GM04503 (cell line): ENCODE data around the gene PHF14.

Experiments
- DNase-seq: peaks from one replicate; pipeline ENCODE4 v3.0.0-alpha.2; 2012; ENCODE audit warnings: low read depth

The PHF14 gene

DNA sequence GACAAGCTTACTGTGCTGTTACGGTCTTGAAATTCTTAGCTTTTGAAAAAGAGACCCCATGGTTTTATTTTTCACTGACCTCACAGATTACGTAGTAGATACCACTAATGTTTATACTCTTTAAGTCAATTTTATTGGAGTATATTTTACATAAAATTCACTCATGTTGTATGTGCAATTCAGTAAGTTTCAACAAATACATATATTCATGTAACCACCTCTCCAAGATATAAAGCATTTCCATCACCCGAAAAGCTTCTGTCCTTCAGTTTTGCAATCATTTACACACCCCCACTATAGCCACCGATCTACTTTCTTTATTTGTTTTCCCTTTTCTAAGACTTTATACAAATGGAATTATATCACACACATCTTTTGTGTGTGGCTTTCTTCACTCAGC is 199.2 kb downstream of the PHF14 start:
- DNase-seq = no peak

GRCh38 chr7:11175371-11175770 is 201.7 kb downstream of the PHF14 start:
- no peak for DNase-seq

GRCh38 chr7:11175887-11176286 is 202.2 kb downstream of the PHF14 start:
- DNase-seq = no peak

DNA sequence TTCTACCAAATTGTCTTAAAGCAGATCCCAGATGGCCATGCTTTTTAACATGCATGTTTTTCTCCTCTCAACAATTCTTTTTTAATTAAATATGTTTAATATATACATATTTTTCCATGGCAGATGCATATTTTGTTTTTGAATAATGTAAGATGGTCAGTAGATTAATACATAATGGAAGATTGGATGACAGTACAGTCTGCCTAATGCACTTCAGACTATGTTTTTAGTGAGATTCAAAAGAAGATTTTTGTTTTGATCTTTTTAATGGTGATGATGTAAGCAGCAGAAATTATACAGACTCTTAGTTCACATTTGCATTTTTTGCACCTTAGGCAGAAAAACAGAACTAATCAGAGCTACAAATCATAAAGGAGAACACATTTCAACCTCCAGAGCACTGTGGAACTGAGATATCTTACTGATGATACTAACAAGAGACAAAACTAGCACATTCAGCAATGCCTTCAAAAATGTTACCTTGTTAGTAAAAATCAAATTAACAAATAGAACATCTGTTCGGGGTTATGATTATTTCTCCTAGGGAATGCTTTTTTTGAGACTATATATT is 203.4 kb downstream of the PHF14 start:
- no peak for DNase-seq

- DNase-seq = no peak
These were observed 204.1 kb downstream of the PHF14 start for GRCh38 chr7:11177793-11178192.

GRCh38 chr7:11181590-11181989 is 207.9 kb downstream of the PHF14 start:
- no peak for DNase-seq

- DNase-seq = peak; percentile 42
These were observed 209.1 kb downstream of the PHF14 start for GRCh38 chr7:11182736-11183135.

- no peak for DNase-seq
These were observed 211.6 kb downstream of the PHF14 start for GRCh38 chr7:11185179-11185815.

DNA sequence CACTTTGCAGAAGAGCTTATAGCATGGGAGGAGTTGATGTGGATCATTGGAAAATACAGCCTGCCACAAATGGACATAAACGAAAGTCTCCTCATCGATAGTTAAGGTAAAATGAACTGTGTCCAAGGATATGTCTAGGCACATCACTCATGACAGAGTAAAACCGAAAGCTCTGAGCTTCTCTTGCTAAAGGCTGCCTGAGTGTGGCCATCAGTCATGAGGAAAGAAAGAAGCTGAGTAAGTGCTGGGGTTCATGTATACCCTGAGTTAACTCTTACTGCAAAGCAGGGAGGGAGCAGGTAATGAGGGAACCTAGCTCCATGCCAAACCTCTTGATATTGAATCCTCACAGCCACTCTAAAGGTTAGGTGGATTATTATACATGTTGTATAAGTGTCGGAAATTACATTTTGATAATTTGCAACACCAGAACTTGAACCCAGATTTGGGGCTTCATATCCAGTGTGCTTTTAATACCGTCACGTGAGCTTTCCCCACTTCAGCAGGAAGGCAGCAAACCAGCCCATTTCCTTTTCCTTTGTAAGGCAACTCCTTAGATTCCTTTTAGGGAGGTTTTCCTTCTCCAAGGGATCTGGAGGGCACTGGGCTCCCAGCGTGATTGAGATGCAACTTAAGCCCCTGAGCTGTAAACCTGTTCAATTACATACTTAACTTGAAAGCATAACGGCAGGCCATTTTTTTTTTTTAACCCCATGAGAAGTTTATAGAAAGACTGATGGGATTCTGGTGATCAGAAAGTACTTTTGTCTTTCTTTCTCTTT is 215.0 kb downstream of the PHF14 start:
- no peak for DNase-seq

- no peak for DNase-seq
These were observed 217.4 kb downstream of the PHF14 start for GRCh38 chr7:11191081-11191480.

DNA sequence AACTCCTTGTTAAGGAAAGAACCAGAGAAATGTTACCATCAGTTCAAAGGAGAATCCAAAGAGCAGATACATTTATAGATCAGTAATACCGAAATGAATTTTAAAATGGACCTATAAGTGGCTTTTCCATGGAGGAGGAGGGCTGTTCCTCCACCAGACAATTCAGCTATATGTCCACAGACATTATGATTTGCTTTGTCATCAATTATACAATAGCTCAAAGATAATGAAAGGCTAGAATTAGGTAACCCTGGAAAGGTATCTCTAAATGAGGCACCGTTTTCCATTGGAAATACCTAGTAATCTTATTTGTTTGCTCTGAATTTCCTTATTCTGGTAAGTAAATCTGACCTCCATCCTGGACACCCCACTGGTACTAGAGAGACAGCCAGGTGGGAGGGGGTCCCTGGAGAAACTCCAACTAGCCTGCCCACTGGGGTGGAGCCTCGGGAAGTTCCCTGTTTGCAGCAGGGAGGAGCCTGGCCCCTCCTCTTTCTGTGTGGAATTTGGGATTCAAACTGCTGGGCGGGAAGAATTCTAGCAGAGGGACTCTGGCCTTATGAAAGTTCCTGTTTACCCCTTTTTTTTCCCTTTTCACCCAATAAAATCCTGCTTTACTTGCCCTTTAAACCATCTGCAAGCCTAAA is 218.0 kb downstream of the PHF14 start:
- no peak for DNase-seq

GRCh38 chr7:11192506-11192905 is 218.8 kb downstream of the PHF14 start:
- peak; percentile 39 for DNase-seq

- no peak for DNase-seq
These were observed 219.6 kb downstream of the PHF14 start for GRCh38 chr7:11193131-11193867.

DNA sequence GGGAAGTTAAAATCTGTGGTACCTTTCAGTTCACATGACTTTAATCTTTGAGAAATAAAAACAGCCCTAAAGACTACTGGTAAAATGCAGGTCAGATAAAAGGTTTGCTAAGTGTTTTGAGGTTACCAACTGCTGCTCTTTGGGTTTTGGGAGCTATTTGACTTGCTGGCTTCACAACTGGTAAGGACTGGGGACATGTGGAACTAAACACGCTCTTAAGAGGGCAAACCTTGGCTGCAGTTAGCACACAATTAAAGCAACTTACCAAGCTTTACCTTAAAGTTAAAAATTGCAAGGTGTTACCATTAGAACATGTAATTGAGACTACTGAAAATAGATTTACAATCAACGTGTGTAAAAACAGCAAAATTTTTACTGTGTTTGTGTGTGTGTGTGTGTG is 220.2 kb downstream of the PHF14 start:
- no peak for DNase-seq

- no peak for DNase-seq
These were observed 220.8 kb downstream of the PHF14 start for GRCh38 chr7:11194492-11194891.

DNA sequence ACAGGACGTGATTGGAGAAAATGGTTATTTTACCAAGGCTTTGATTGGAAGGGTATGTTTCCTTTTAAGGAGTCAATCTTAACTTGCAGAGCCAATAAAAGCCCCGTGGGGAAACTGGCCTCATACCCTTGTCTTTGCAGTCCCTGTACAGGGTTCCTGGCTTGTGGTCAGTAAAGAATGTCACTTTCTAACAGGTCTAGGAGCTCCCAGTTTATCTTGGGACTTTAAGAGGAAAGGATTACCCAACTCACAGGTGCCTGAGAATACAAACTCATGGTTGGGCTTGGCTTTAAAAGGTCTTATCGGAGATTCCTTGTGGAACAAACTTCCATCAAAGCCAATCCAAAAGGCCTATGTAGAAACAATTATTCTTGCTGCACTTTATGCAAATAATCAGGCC is 221.8 kb downstream of the PHF14 start:
- DNase-seq = no peak

DNA sequence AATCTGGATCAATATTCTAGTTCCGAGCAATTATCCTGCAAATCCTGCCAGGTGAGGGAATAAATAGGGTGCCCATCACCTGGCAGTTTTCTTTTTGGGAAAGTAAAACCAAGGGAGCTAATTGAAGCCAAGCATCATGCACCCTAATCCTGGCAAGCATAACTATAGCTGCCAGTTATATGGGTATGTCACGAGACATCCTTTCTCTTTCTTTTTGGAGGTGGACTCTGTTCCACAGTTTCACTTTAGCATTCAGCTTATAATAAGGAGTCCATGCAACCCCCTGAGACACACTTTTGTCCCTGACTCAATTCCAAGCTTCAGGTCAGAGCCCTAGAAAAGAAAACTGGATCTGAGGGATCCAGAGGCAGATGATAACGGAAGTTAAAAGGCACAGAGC is 222.5 kb downstream of the PHF14 start:
- DNase-seq = no peak

- no peak for DNase-seq
These were observed 229.6 kb downstream of the PHF14 start for GRCh38 chr7:11203224-11203623.

DNA sequence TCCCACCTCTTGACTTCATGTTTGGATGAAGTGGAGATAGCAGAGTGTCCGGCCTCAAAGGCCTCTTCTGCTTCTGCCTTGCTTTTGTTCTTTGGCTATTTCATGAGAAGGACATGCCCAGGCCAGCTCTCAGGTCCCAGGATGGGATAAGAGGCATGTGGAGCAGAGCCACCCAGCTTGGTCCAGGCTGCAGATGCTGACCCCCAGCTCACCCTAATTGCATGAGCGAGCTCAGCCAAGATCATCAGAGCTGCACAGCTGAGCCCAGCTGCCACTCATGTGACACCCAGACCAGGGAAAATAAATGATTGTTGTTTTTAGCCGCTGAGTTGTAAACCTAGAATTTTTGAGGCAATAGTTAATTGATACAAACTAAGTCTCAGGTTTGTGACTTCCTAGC is 230.0 kb downstream of the PHF14 start:
- no peak for DNase-seq

DNA sequence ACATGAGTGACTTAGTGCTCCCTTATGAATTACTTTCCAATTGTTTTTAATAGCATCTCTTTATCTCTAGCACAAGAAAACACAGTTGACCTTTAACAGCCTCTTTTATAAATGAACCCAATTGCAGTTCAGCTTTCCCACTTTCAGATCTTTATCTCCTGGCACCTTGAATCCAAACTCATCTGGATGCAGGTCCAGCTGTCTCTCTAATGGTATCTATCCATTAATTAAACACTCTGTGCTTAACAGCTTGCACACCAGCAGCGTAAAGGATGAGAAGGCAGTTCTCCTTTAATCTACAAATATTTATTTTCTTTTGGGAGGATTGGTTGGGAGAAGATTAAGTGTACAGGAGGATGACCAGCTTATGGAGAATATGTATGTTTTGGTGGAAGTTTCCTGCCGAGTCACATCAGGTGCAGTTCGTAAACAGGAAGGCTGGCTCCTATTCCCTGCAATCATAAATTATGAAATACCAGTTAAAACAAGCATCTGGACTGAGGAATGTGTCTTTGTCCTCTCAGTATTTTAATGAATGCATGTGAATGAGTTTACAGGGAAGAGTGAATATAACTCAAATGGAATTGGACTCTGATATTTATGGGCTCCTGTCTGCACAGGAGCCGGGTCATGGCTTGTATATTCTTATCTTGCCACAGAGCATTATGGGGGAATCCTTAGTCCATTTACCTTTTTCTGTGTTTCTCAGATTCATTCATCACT is 232.7 kb downstream of the PHF14 start:
- DNase-seq = no peak

DNA sequence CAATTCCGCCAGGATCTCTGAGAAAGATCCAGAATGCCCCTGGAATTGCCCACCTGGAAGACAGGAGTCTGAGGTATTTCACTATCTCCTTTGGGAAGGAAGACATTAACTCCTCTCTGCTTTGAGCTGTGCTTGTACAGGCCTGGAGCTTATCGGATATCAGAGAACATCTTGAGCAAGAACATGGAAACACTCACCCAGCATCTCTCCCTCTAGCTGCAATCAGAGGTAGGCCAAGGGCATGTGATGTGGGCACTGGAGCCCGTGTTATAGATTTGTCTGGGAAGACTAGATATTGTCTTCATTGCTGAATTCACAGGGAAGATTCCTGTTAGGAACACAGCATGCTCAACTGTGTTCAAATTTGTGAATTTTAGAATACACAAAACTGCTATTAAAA is 233.9 kb downstream of the PHF14 start:
- no peak for DNase-seq
